MCF 10A (cell line): ENCODE results near the gene AKAP13. TPM values are rescaled to one million over a fixed set of nuclear protein-coding genes. Genes with fewer than 3 reads are reported as not detected.
A peak's percentile ranks its signal among the peaks of the same experiment; 100 is the strongest.

Experiments used
- BruUV-seq: library from RNA; stranded (reverse); fragments of 400-500 nt; replicated peaks from 2 replicates; lab custom pipeline; 2021; lab: Mats Ljungman, UMichigan
- CTCF ChIA-PET: fragments of 300-600 bp; sonication (Branson Sonifier 250); formaldehyde crosslinking; extraction: SDS; loops from one replicate; lab custom pipeline; 2021; ENCODE audit warnings: antibody characterized with exemption, inconsistent platforms; lab: Yijun Ruan, JAX
- POLR2A ChIA-PET: fragments of 300-600, 350-650 bp; sonication (Branson Sonifier 250); formaldehyde crosslinking; extraction: SDS; loops from one replicate; lab custom pipeline; 2020; ENCODE audit warnings: antibody characterized with exemption, inconsistent platforms; lab: Yijun Ruan, JAX
- DNase-seq: peaks from one replicate; pipeline ENCODE4 v3.0.0-alpha.2; 2018; ENCODE audit not compliant: unreplicated experiment
- H3K27ac Mint-ChIP-seq: one replicate; pipeline ENCODE4 v1.8.0; 2022; ENCODE audit warnings: mild to moderate bottlenecking, low read depth, mixed read lengths; ENCODE audit not compliant: unreplicated experiment
- H3K27me3 Mint-ChIP-seq: one replicate; pipeline ENCODE4 v1.8.0; 2022; ENCODE audit warnings: mixed read lengths; ENCODE audit not compliant: insufficient read depth, unreplicated experiment
- H3K36me3 Mint-ChIP-seq: one replicate; pipeline ENCODE4 v1.8.0; 2022; ENCODE audit warnings: mild to moderate bottlenecking, moderate library complexity, mixed read lengths; ENCODE audit not compliant: insufficient read depth, unreplicated experiment
- H3K4me1 Mint-ChIP-seq: one replicate; pipeline ENCODE4 v1.8.0; 2022; ENCODE audit warnings: mixed read lengths; ENCODE audit not compliant: insufficient read depth, unreplicated experiment
- H3K4me3 Mint-ChIP-seq: one replicate; pipeline ENCODE4 v1.8.0; 2022; ENCODE audit warnings: mild to moderate bottlenecking, moderate library complexity, mixed read lengths; ENCODE audit not compliant: unreplicated experiment
- H3K9me3 Mint-ChIP-seq: one replicate; pipeline ENCODE4 v1.8.0; 2022; ENCODE audit warnings: mixed read lengths; ENCODE audit not compliant: unreplicated experiment
- CTCF ChIP-seq: fragments of 200-600 bp; IDR thresholded peaks from one replicate; pipeline ENCODE4 v1.8.0; 2022; ENCODE audit warnings: antibody characterized with exemption, mild to moderate bottlenecking; ENCODE audit not compliant: unreplicated experiment
- intact Hi-C: fragments of 100-400 bp; cut with micrococcal nuclease; formaldehyde crosslinking; loops from 2 replicates; pipeline ENCODE4 v1.14.1; 2022
- total RNA-seq: library from RNA; stranded (reverse); gene quantifications from 2 replicates; pipeline ENCODE4 v1.2.3, GENCODE V29; 2022

The AKAP13 gene
- total RNA-seq, 1 experiment from 2014 or later: 65.7 TPM

DNA sequence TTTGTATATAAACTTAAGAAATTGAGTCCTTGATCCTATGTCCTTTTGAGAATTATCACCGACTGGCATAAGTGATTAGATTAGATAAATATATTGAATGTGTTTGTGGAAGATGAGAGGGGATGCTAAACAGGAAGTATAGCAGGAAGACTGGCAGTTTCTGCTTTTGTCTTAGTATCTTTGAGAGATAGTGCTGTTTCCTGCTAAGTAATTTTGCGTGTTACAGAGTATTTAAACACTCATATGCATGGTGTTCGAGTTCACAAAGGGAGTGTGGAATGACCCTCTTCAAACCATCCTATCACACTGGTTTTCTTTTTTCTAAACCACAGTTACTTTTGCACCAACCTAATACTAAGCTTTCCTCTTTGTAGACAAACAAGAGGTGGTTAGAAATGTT, 308.3 kb downstream of the AKAP13 start:
- CTCF ChIA-PET: no interaction called here
- TF ChIP-seq CTCF: no peak
- Mint-ChIP-seq H3K36me3 (peaks cover 66% of the 10 kb centered on the region), H3K4me1 (no peaks in the 10 kb centered on the region), H3K27me3 (no peaks in the 10 kb centered on the region), H3K9me3 (no peaks in the 10 kb centered on the region), H3K4me3 (no peak overlapping the region), H3K27ac (no peak overlapping the region)
- DNase-seq: no peak
- POLR2A ChIA-PET: interaction anchor here (0.7 kb wide), 1 partner anchor 12 kb away, joined by 3 read pairs; no protein-coding TSS in a partner anchor
- intact Hi-C loops: no loop called here
- no TSS peak for BruUV-seq

DNA sequence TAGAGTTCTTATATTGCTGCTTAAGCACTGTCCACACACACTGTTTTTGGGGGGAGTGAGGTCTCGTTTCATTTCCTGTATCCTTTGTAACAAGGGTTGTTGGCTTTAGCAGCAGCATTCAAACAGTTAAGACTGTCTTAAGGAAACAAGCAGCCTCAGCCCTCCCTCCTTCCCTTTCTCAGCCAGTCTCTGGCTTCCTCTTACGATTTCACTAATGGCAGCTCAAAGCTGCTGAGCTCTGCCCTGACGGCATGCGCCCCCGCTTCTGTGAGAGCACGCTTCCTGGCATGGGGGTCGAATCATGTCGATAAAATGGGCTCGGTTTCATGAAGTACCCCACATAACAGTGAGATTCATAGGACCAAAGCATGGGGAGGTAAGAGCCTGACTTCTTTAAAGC, 309.3 kb downstream of the AKAP13 start:
- TF ChIP-seq CTCF: no peak
- CTCF ChIA-PET: no interaction called here
- intact Hi-C loops: no loop called here

GRCh38 chr15:85690561-85691231, 310.3 kb downstream of the AKAP13 start:
- Mint-ChIP-seq H3K4me1 (no peaks in the 10 kb centered on the region), H3K27me3 (no peaks in the 10 kb centered on the region), H3K27ac (no peak overlapping the region), H3K9me3 (no peaks in the 10 kb centered on the region), H3K36me3 (peaks cover 66% of the 10 kb centered on the region), H3K4me3 (no peak overlapping the region)
- ChIA-PET POLR2A (interaction anchor here (0.9 to 1.3 kb wide), 2 partner anchors 8 to 27 kb away, joined by 3 read pairs; no protein-coding TSS in a partner anchor), CTCF (no interaction called here)
- no peak for TF ChIP-seq CTCF
- intact Hi-C loops: no loop called here
- BruUV-seq: no TSS peak
- no peak for DNase-seq

More for the DNA sequence above, 309.3 kb downstream of the AKAP13 start:
- DNase-seq: no peak
- H3K27me3 Mint-ChIP-seq: no peaks in the 10 kb centered on the region
- no peak overlapping the region for H3K4me3 Mint-ChIP-seq
- H3K9me3 Mint-ChIP-seq: no peaks in the 10 kb centered on the region
- BruUV-seq: no TSS peak
- POLR2A ChIA-PET: interaction anchor here (0.5 kb wide), 1 partner anchor 10 kb away, joined by 3 read pairs; no protein-coding TSS in a partner anchor
- H3K4me1 Mint-ChIP-seq: no peaks in the 10 kb centered on the region
- peaks cover 66% of the 10 kb centered on the region for H3K36me3 Mint-ChIP-seq
- H3K27ac Mint-ChIP-seq: no peak overlapping the region

DNA sequence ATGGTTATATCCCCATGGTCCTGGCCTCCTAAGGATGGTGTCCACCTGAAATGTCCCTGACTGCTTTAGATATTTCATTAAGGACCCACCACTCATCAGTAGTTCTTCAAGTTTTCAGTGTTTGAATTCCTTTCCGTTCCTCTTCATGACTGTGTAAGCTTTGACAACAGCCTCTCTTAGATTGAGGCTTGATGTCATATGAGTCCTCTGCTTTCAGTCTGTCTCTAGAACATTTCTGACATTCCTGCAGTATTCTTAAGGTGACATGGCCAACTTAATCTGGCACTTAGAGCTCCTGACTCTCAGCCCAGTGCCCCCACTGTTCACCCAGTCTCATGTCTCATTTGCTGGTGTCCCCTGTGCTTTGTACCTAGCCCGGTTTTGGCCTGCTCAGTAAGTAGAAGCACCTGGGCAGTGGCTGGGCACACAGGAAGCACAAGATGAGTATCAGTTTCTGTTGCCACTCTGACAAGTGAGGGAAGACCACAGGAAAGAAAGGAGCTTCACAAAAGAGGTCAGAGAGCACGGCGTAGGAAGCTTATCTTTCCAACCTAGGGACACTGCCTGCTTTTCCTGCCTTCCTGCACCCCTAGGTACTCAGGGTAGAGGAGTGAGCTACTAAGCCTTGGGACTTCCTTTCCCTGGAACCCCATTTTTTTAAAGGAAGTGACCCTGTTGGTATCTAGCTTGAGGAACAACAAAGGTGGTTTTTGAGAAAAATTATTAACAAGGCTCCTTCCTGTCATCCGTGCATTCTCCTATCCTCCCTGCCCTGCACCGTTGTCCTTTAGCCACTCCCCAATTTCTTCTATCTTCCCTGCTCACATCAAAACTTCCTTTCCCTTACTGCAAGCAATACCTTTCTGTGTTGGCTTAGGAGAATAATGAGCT, 311.2 kb downstream of the AKAP13 start:
- DNase-seq: no peak
- TF ChIP-seq CTCF: no peak
- Mint-ChIP-seq H3K4me3 (no peak overlapping the region), H3K4me1 (no peaks in the 10 kb centered on the region), H3K27me3 (no peaks in the 10 kb centered on the region), H3K27ac (peak overlapping the region; percentile 18), H3K9me3 (no peaks in the 10 kb centered on the region), H3K36me3 (peaks cover 66% of the 10 kb centered on the region)
- intact Hi-C loops: no loop called here
- ChIA-PET CTCF (interaction anchor here (0.7 kb wide), 1 partner anchor 206 kb away, joined by 5 read pairs; no protein-coding TSS in a partner anchor), POLR2A (interaction anchor here (1.3 kb wide), 1 partner anchor 9 kb away, joined by 3 read pairs; no protein-coding TSS in a partner anchor)
- no TSS peak for BruUV-seq
